Kidney glomerular epithelial cell (primary cell): ENCODE measurements around the gene ATP6AP2.
"Not testable (repeated sequence)": the region's sequence is repeated elsewhere in the genome, so short reads cannot be mapped to it uniquely, and the experiment has no call there.

Experiments
- DNase-seq: peaks from one replicate; lab custom pipeline; 2025; lab: John Stamatoyannopoulos, UW

Gene ATP6AP2

GRCh38 chrX:40575411-40575810 lies 5.4 kb upstream of the ATP6AP2 start:
- not testable (repeated sequence) for DNase-seq

DNA sequence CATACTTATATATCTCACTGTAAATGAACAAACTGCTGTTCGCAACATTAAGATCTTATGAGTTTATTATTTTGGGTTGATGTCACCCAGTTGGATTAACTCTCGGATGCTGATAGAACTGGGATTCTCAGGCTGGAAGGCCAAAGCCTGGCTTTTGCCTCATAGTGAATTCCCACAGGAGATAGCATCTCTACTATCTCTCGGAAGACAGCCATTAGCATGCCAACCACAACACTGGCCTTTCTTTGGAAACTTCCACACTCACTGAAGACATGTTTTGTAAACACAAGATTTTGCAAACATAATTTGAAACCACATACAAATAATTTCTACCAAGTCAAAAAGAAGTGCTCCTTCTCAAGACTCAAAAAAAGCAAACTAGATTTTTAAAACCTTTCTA lies 4.5 kb upstream of the ATP6AP2 start:
- DNase-seq = no peak

- DNase-seq = no peak
Measured at GRCh38 chrX:40578039-40578695, 2.6 kb upstream of the ATP6AP2 start.

DNA sequence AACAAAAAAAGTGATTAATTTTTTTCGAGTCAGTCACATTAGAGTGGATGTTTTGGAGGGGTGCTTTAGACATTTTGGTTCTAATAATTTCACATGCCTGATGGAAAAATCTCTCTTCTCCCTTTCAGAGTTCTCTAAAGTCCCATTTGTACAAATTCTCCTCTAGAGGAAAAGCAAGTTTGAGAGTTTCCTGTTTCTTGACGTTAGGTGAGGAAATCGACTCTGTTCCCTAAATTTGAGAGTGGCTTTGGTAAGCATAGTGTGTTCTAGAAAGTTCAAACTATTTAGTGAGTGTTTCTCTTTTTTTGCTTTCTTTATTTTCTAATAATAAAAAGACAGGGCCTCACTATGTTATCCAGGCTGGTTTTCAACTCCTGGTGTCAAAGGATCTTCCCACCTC lies 1.6 kb upstream of the ATP6AP2 start:
- no peak for DNase-seq

GRCh38 chrX:40579900-40580536 lies 752 bp upstream of the ATP6AP2 start:
- no peak for DNase-seq

DNA sequence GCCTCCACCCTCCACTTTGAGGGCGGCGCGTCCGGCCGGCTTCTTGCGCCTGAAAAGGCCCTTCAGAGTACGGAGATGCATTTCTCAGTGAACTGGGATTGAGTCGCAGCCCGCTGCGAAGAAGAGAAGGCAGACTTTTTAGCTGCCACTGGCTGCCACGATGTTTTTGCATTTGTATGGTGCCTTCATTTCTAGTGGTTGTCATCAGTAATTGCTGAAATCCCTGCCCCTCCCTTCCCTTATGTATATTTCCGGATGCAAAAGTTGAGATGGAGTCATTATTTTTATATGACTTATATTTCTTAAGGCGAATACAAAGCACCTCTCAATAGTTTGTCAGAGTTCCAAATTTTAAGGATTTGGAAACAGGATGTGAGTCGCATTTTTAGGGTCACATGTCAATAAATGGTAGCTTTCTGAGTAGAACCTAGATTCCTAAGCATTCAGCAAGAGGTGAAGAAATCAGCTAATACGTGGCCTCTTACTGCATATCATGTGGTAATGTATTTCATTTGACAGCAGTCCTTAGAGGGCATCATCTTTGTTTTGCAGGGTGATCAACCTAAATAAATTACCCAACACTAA lies 658 bp downstream of the ATP6AP2 start:
- no peak for DNase-seq

DNA sequence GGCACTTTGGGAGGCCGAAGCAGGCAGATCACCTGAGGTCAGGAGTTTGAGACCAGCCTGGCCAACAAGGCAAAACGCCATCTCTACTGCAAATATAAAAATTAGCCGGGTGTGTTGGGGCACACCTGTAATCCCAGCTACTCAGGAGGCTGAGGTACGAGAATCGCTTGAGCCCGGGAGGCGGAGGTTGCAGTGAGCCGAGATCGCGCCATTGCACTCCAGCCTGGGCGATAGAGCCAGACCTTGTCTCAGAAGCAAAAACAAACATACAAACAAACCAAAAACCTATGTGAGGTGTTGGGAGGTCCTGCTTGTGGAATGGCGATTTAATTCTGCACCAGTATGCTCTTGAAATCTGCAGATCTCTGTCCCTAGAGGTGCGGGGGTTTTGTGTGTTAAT lies 1.4 kb downstream of the ATP6AP2 start:
- DNase-seq = not testable (repeated sequence)

- DNase-seq = no peak
Measured at GRCh38 chrX:40582811-40583210, 2.0 kb downstream of the ATP6AP2 start.

- DNase-seq = not testable (repeated sequence)
Measured at GRCh38 chrX:40587623-40588022, 6.9 kb downstream of the ATP6AP2 start.

DNA sequence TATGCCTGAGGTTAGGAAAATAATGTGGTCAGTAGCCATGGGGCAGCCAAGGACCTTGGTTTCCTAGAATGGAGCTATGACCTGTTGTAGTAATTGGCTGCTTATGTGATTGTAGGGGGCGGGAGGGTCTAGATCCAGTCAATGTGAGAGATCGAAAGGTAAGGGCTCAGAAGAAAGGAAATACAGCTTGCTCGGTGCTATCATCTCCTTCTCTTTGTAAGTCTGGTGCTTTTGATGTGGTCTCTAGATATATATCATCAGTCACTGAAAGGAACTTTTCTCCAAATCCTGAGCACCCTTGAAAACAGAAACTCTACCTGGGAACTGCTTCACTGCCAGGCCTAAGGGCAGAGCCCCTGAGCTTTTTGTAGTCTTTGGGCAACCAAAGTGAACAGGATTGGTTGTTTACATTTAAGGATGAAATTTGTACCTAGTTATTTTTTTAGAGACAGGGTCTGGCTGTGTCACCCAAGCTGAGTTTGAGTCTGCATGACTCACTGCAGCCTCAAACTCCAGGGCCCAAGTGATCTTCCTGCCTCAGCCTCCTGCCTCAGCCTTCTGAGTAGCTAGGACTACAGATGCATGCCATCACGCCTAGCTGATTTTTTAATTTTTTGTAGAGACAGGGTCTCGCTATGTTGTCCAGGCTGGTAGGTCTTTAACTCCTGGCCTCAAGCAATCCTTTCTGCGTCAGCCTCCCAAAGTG lies 9.0 kb downstream of the ATP6AP2 start:
- DNase-seq = not testable (repeated sequence)

DNA sequence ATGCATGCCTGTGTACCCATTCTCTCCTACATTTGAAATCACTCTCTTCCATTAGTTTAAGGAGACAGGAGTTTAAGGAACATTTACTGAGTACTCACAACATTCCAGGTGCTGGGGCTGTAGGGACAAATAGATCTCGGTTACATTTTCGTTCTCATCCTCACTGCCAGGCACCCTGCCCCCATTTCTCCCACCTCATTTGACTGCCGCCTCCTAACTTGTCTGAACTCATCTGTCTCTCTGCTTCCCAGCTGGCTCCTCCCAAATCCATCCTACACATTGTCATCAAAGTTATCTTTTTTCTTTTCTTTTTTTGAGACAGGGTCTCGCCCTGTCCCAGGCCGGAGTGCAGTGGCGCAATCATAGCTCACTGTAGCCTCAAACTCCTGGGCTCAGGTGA lies 22.7 kb downstream of the ATP6AP2 start:
- DNase-seq = no peak

DNA sequence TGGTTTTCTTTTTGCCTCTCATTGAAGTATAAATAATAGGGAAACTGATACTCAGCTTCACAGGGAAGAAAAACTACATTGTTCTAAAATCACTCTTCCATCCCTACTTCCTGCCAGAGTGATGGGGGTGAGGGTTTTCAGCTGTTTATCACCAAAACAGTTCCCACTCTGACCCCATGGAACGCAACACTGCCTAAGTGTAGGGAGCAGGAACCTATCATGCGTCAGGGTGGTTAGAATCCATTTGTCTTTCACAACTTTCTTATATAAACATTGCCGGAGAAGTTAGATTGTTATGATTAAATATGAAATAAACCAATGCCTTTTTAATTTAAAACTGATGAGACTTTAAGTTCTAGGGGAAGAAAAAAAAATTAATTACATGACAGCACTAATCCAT lies 26.6 kb downstream of the ATP6AP2 start:
- no peak for DNase-seq

DNA sequence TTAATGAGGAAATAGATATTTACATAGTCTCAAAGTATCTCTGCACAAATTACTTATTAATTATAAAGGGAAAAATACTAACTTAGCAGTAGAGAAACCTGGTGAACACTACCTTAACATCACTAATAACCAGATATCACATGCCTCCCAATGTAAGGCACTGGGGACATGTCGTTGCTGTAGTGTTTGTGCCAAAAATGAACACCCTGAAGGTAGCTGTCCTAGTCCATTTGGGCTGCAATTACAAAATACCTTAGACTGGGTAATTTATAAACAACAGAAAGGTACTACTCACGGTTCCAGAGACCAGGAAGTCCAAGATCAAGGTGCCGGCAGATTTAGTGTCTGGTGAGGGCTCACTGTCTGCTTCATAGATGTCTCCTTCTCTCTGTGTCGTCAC lies 31.7 kb downstream of the ATP6AP2 start:
- no peak for DNase-seq

DNA sequence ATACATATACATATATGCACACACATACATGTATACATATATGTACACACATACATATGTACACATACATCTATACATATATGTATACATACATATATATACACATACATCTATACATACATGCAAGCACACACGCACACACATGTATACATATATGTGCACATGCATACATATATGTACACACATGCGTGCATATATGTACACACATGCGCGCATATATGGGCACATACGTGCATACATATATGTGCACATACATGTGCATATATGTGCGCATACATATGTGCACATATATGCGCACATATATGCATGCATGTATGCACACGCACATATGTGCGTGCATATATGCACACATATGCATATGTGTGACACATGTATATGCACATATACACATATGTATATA lies 35.2 kb downstream of the ATP6AP2 start:
- DNase-seq = no peak

GRCh38 chrX:40617566-40617965 lies 36.8 kb downstream of the ATP6AP2 start:
- DNase-seq = no peak

- DNase-seq = no peak
Measured at GRCh38 chrX:40622479-40623138, 41.8 kb downstream of the ATP6AP2 start.

GRCh38 chrX:40623139-40623536 lies 42.4 kb downstream of the ATP6AP2 start, which contains the start of gene MPC1L:
MPC1L (plus strand) TSS chrX:40623428; CDS start chrX:40623566, 138 bp downstream.
- no peak for DNase-seq

DNA sequence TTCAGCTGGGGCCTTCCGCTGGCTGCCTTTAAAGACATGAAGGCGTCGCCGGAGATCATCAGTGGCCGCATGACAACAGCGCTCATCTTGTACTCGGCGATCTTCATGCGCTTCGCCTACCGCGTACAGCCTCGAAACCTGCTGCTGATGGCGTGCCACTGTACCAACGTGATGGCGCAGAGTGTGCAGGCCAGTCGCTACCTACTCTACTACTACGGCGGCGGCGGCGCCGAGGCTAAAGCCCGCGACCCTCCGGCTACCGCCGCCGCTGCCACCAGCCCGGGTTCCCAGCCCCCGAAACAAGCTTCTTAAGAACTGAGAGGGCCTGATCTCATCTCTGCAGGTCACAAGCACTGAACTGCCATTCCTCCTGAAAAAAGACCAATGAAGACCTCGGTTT lies 42.9 kb downstream of the ATP6AP2 start:
- no peak for DNase-seq

DNA sequence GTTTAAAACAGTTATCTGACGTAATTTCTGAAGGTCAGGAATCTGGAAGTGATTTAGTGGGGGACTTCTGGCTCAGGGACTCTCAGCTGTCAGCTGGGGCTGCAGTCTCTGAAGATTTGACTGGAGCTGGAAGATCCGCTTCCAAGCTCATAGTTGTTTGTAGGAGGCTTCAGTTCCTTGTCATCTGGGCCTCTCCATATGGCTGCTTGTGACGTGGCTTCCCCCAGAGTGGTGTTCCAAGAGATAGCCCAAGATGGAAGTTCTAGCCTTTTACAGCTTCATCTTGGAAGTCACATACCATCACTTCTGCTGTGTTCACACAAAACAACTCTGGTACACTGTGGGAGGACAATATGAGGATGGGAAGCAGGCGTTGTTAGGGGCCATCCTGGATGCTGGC lies 44.5 kb downstream of the ATP6AP2 start:
- DNase-seq = no peak

- no peak for DNase-seq
Measured at GRCh38 chrX:40628506-40628905, 47.7 kb downstream of the ATP6AP2 start.

GRCh38 chrX:40632199-40632598 lies 51.4 kb downstream of the ATP6AP2 start:
- DNase-seq = no peak

DNA sequence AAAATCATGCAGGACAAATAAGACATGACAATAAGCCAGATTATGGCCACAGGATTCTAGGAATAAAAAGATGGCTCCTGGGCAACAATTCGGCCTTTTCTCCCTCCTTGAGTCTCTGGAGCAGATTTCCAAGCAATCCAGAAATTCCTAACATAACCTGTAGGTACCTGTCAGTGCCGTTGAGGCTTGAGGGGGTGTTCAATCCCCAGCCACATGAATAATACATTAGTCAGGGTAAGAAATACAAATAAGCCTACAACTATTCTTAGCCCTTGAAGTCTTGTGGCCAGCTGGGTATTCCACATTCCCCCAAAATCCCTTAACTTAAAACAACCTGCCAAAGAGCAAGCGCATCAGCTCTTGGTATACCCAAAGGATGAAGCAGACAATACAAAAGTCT lies 56.9 kb downstream of the ATP6AP2 start:
- no peak for DNase-seq
